ENCODE results near the gene KANSL1.
"Not testable (repeated sequence)": the region's sequence is repeated elsewhere in the genome, so short reads cannot be mapped to it uniquely, and the experiment has no call there.

Gene KANSL1, protein sequence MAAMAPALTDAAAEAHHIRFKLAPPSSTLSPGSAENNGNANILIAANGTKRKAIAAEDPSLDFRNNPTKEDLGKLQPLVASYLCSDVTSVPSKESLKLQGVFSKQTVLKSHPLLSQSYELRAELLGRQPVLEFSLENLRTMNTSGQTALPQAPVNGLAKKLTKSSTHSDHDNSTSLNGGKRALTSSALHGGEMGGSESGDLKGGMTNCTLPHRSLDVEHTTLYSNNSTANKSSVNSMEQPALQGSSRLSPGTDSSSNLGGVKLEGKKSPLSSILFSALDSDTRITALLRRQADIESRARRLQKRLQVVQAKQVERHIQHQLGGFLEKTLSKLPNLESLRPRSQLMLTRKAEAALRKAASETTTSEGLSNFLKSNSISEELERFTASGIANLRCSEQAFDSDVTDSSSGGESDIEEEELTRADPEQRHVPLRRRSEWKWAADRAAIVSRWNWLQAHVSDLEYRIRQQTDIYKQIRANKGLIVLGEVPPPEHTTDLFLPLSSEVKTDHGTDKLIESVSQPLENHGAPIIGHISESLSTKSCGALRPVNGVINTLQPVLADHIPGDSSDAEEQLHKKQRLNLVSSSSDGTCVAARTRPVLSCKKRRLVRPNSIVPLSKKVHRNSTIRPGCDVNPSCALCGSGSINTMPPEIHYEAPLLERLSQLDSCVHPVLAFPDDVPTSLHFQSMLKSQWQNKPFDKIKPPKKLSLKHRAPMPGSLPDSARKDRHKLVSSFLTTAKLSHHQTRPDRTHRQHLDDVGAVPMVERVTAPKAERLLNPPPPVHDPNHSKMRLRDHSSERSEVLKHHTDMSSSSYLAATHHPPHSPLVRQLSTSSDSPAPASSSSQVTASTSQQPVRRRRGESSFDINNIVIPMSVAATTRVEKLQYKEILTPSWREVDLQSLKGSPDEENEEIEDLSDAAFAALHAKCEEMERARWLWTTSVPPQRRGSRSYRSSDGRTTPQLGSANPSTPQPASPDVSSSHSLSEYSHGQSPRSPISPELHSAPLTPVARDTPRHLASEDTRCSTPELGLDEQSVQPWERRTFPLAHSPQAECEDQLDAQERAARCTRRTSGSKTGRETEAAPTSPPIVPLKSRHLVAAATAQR (N-terminal part only)

DNA sequence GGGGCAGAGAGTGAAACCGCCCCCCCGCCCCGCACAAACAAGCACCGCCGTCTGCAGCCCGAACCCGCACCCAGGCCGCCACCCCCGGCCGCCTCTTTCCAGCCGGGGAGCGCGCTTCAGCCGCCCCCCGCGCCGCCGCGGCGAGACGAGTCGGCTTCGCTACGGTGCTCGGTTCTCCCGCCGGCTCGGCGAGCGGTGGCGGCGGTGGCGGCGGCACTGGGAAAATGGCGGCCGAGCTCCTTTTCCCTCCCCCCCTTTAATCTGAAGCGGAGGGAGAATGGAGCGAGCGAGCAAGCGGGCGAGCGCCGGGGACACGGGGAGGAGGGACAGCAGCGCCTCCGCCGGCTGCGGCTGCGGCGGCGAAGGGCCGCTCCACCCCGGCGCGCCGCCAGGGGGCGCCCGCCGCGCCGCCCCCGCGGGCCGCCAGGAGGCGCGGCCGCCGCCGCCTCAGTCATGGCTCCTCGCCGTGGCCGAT, at the start of gene KANSL1:
Gene KANSL1 (minus strand): TSS at position 279 of the 475 bp plus-strand sequence. CDS start 21,286 bp downstream, outside the sequence.
- peak; percentile 91 for DNase-seq

DNA sequence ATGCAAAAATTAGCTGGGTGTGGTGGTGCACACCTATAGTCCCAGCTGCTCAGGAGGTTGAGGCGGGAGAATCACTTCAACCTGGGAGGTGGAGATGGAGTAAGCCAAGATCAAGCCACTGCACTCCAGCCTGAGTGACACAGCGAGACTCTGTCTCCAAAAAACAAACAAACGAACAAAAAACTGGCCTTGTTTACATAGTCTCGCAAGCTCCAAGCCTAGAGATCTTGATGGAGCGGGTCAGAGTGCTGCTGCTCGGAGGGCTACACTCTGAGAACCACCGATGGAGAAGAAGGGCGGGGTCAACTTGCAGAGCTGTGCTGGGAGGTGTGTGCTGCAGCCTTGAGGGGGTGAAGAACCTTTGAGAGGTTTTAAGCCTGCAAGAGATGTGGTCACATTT, 38.1 kb upstream of the KANSL1 start:
- not testable (repeated sequence) for DNase-seq

DNA sequence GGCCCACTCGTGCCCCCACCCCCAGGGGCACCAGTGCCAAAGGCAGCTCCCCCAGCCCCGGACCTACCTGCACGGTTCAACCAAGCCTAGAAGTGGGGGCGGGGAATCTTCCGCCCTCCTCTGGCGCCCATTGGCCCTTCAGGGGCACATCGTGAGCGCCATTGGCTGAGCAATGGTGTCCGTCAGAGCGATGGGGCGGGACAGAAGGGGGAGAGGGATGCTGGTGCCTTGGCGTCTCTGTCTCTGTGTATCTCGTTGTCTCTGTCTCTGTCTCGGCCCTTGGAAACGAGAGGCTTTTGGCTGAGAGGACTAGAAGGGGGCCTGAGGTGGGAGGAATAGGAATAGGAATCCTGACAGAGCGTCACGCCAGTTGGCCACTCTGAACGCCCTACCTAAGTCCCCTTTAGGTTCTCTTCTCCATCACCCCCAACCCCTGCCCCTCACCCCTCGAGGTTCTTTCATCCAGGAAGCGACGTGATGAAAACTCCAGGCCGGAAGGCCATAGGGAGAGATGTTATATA, 32.1 kb upstream of the KANSL1 start:
- peak; percentile 99 for DNase-seq

DNA sequence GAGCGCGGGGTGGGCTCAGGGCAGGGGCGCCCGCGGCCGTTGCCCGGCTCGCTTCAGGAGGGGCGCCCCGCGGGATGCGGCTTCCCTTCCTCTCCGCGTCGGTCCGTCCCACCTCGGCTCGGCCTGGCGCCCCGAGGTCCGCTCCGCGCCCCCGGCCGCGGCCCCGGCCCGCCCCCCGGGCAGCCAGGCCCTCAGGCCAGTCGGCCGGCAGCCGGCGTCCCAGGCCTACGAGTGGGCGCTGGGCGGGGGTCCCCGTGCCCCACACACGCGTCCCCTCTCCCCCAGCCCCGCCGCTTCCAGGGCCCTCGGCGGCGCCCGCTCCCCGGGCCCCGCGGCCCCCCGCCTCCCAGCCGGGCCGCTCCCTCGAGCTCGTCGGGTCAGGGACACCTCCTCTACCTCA, 31.6 kb upstream of the KANSL1 start:
- DNase-seq: not testable (repeated sequence)

DNA sequence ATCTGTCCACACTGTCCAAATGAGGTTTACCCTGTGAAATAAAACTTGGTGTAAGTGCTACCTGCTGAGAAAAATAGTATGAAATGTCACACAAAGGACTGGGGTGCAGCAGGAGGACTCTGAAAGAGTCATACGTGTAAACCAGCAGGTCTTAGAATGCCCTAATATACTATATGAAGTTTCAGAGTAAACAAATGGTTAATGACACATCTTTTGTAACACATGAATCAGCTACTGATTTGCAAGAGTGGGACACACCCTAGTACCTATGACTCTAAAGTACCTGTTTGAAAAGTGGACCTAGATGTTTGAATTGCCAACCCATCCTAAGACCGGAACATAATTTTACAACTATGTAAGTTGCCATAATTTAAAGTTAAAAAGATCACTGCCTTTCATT, 29.8 kb upstream of the KANSL1 start:
- DNase-seq: not testable (repeated sequence)

DNA sequence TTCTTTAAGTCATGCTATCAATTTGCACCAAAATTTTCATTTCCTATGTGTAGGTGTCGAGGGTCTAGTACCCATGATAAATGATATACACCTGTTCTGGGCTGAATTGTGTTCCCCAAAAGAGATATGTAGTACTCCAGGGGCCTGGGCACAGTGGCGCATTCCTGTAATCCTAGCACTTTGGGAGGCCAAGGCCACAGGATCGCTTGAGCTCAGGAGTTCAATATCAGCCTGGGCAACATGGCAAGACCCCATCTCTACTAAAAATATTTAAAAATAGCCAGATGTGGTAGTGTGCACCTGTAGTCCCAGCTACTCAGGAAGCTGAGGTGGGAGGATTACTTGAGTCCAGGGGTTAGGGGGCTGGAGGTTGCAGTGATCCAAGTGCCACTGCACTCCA, 23.5 kb upstream of the KANSL1 start:
- DNase-seq: no peak

DNA sequence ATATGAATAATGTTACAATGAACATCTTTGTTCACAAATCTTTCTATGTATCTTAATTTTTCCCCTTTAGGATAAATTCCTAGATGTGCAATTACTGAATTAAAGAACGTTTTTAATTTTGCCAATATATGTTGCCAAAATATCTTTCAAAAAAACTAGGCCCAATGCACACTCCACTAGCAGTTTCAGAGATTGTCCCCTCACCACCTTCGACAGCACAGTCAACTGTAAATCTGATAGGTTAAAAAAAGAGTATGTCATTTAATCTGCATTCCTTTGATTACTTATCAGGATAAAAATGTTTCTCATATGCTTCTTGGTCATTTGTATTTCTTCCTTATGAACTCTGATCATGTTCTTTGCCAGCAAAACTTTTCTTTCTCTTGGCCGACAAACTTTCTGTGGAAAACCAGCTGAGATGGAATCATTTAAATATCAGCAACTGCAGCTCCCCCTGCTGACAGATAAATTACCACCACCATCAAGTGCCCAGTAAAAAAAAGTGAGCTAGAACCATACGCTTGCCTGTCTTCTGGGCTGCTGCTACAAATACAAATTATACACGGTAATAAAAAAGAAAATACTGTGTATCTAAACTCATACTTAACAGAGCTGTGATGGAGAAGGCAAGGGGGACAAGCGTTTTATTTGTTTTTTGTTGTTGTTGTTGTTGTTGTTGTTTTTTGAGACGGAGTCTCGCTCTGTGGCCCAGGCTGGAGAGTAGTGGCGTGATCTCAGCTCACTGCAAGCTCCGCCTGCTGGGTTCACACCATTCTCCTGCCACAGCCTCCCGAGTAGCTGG, 19.6 kb upstream of the KANSL1 start:
- DNase-seq: peak; percentile 90

DNA sequence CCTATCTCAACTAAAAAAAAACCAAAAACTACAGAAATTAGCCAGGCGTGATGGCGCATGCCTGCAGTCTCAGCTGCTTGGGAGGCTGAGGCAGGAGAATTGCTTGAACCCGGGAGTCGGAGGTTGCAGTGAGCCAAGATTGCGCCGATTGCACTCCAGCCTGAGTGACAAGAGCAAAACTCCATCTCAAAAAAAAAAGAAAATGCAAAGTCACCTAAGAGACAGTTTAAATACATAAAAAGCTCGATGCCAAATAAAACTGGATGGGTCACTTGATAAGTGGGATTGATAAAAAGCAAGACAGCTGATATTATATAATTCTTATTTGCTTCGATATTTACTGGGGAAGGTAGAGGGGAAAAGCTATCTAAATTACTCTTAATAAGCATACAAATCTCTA, 15.8 kb upstream of the KANSL1 start:
- no peak for DNase-seq

DNA sequence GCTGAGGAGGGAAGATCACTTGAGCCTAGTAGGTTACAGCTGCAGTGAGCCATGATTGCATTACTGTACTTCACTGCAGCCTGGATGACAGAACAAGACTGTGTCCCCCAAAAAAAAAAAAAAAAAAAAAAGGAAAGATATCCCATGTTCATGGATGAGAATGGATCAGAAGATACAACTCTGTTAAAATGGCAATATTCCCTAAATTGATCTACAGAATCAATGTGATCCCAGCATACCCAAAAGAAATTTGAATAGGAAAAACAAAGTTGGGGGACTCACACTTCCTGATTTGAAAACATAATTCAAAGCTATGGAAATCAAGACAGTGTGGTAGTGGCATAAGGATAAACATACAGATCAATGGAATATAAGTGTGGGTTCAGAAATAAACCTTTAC, 12.7 kb upstream of the KANSL1 start:
- DNase-seq: no peak

DNA sequence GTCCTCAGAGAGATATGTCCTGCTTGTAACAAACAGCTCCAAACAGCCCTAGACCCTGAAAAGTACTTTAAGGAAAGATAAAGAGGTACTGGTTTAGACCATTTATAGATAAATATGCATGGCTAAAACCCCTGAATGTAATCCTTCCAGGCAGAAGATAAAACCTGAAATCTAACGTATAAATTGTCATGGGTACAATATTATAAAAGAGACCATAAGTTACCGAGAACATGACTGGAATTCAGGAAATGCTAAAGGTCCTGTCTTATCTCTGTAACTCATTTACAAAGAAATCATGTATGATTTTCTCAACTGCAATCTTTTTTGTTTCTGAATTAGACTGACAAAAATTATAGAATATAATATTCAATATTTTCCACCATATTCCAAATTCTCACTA, 9.2 kb upstream of the KANSL1 start:
- no peak for DNase-seq

DNA sequence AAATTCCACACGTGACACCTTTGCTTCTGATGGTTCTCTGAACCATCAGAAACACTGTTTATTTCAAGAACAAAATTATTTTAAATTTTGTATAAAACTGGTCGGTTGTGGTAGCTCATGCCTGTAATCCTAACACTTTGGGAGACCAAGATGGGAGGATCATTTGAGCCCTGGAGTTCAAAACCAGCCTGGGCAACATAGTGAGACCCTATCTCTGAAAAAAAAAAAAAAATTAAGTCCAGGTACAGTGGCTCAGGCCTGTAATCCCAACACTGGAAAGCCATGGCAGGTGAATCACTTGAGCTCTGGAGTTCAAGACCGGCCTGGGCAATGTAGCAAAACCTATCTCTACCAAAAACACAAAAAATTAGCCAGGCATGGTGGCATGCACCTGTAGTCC, 8.3 kb upstream of the KANSL1 start:
- no peak for DNase-seq

DNA sequence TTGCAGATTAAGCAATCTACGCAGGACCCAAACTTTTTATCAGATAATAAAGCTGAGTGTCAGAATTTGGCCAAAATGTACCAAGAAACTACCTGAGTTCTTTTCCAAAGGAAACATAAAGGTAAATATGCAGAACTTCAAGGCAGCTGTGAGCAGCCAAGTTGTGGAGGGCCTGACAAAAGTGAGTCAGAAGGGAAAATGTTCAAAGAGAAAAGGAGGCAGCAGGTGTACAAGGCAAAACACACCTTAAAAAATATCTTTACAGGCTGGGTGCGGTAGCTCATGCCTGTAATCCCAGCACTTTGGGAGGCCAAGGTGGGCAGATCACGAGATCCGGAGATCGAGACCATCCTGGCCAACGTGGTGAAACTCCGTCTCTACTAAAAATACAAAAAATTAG, 7.0 kb upstream of the KANSL1 start:
- no peak for DNase-seq

DNA sequence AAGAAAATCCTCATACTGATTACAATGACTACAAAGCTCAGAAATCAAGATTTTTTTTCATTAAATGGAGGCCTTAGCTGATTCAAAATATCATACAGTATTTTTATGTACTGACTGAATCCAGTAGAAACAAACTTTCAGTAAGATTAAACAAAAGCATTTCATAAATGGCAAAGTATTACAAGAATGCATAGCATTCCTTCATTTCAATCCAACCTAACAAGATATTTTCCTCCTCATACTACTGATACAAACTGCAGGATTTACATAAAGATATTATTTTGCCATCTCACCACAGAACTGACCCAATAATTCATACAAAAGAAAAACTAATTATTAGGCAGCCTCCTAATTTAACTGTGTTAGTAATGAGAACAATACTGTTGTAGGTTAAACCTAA, 6.2 kb upstream of the KANSL1 start:
- no peak for DNase-seq

DNA sequence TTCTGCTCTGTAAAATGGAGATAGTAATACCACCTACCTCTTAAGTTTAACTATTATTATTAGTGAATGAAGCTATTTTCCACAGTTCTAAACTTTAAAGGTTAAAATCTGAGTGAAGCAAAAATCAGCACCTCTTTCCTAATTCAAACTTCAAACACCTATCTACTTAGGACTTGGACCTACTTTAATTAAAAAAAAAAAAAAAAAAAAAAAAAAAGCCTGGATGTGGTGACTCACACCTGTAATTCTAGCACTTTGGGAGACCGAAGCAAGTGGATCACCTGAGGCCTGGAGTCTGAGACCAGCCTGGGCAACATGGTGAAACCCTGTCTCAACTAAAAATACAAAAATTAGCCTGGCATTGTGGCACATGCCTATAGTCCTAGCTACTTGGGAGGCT, 5.0 kb upstream of the KANSL1 start:
- DNase-seq: no peak

DNA sequence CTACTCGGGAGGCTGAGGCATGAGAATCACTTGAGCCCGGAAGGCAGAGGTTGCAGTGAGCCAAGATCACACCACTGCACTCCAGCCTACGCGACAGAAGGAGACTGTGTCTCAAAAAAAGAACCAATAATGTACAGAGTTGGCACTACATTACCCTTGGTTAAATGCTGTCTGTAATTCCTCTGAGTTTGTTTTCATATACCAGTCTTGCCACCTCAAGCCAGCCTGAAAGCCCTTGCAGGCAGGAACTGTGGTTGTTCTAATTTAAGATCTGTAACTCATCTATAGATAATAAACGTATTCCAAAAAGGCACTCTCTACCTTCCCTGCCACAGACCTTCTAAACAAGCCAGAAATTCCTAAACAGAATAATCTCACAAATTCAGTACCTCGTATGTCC, 4.3 kb upstream of the KANSL1 start:
- no peak for DNase-seq

DNA sequence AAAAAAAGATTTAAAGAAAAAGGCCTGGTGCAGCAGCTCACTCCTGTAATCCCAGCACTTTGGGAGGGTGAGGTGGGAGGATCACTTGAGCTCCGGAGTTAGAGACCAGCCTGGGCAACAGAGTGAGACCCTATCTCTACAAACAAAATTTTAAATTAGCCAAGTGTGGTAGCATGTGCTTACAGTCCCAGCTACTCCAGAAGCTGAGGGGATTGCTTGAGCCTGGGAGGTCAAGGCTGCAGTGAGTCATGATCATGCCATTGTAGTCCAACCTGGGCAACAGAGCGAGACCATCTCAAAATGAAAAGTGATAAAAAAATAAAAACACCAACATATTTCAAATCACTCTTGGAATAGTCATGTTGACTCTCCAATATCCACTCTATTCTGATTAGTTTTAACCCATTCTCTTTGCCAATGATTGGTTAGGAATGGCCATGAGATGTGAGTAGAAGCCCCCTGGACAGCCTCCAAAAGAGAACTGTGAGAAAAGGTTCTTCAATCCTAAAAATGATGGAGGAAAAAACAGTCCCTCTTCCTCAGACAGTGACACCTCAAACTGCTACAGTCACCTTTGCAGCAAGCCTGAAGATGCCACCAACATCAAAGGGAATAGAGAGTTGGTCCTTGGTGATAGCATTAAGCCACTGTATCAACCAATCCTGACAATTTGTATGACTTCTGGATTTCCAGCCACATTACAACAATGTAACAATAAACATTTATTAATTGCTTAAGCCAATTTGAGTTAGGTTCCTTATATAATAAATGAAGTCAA, 2.9 kb upstream of the KANSL1 start:
- no peak for DNase-seq

DNA sequence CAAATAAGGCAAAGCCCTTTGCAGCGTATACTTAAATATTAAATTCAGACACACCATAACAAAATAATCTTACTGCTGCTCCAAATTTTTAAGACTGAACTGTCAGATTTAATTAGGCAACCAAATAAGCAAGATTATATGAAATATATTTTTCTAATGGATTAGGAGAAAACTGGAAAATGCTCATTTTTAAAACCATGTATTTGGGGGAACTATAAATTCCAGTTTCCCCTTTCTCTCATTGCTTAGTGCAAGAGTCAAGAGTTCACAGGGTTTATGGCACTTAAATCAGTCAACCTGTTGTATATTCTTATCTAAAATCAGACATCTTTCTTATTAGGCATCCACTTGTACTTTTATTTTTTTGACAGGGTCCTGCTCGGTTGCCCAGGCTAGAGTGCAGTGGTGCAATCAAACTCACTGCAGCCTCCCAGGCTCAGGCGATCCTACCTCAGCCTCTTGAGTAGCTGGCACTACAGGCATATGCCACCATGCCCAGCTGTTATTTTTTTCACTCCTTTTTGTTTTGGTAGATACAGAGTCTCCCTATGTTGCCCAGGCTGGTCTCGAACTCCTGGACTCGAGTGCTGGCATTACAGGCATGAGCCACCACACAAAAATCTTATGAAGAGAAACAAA, 2.1 kb upstream of the KANSL1 start:
- no peak for DNase-seq

DNA sequence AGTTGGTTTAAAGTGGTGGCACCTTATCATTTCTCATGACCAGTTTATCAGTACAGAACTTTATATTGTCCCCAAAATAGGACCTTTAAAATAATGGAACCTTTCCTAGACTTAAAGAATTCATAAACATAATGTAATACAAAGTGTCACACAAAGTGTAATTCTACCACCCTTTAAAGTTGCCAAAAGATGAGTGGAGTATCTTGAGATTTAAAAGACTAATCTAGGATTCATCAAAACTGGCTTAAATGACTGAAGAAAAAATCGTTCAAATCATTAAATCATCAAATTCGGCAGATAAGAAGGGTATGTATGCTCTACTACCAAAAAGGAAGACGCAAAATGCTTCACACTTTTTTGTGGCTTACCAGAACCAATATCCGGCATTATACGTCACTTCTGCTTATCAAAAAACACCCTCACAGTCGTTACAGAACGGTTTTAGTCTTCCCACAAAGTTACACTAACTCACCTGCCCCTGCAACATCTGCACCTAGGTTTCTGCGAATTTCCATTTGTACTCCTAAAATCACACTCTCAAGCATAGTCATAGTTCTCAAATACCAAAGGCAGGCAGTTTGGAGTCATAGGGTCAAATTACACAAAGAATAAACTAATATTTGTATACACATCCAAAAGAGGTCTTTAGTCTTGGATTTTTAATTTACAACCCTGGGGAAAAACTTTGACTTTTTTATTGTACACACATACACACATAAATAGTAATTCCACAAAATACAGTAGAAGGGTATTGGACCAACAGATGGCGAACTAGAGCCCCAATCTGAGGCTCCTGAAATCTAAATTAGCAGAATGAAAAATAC, 1.4 kb upstream of the KANSL1 start:
- peak; percentile 76 for DNase-seq

DNA sequence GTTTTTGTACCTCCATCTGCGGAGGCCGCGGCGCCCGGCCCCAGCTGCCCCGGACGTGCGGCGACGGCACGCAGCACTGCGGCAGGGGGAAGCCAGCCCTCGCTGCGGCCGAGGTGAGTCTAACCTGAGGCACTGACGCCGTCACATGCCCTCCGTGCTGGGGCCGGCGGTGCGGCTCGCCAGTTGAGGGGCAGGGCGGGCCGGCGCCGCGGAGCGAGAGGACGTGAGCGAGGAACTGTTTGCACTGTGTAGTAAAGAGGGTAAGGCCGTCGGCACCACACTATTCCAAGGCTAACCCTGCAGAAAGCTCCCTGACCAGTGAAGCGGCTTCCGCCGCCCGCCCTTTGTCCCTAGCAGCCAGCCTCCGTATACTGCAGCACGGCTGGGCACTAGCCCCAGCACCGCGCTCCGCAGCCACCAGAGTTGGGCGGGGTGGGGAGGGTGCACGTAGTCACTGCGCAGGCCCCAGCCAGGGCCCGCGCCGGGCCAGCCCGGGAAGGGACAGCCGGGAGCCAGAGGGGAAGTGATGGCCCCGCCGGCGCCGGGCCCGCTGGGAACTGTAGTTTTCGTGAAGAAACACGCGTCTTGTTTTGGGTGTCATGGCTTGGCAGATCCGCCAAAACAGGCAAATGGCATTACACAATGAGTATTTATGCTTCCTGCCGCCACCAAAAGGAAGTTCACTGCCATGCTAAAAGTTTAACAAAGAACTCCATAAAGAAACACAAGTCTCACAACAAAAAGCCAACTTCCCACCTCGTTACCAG, 580 bp upstream of the KANSL1 start:
- DNase-seq: peak; percentile 98
